Measurements from ENCODE around the gene RELT. TPM values are rescaled to one million over a fixed set of nuclear protein-coding genes. Genes with fewer than 3 reads are reported as not detected.

The RELT gene
- total and polyA plus RNA-seq, 8 donors, result 1.2 to 18.7 (median 1.9) TPM; not detected in 2

DNA sequence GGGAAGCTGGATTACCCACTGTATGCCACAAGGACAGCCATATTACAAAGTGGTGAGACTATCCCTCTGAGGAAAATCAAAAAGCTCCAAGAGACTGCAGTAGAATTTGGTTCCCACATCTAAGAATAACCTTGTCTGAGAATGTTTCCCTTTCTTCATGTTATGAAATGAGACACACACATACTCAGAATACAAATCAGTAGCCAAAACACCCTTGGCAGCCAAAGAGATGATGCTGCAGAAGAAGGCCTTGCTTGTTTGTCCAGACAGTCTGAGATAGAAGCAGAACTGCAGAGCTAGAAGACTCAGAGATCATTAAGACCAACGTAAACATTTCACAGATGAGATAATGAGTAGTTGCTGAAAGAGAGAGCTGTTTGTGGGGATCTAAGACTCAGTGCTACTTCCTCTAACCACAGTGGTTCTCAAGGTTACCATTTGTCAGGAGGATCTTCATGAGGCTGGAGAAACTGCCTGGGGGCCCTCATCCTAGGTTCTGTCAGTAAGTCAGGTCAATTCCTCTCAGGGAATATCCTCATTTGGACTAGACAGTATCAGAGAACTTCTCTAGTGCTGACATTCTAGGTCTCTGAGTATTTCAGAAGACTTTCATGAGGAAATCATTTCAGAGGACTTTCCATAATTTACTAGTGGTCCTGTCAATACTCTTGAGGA lies 38.9 kb downstream of the RELT start:
- WGBS, 5 donors, result 50 to 68% (median 67%) methylated on average over 1 of the region's 1 CpG
- Histone ChIP-seq H3K27me3 (no peaks in the 10 kb centered on the region), H3K27ac (peak overlapping the region in 1 of 5 donors; percentile 34), H3K4me1 (peaks cover 0 to 16% (median 10%) of the 10 kb centered on the region in 4 donors), H3K36me3 (peaks cover 0 to 43% (median 30%) of the 10 kb centered on the region in 4 donors), H3K4me3 (no peak overlapping the region), H3K9me3 (no peaks in the 10 kb centered on the region)
- DNase-seq, result no peak
- TF ChIP-seq POLR2A (IDR thresholded peaks at IDR 0.05) (no peak), EP300 (IDR thresholded peaks at IDR 0.05) (no peak), CTCF (IDR thresholded peaks at IDR 0.05) (no peak), POLR2AphosphoS5 (IDR thresholded peaks at IDR 0.05) (no peak)
- intact Hi-C loops (cut with DNase I; ENCODE audit: low total_unique reads), result no loop called here

GRCh38 chr11:73415854-73416615 lies 39.8 kb downstream of the RELT start:
- H3K4me1 ChIP-seq, result peaks cover 0 to 16% (median 10%) of the 10 kb centered on the region in 4 donors
- H3K9me3 ChIP-seq, result no peaks in the 10 kb centered on the region
- intact Hi-C loops (cut with DNase I; ENCODE audit: low total_unique reads), result no loop called here
- no peaks in the 10 kb centered on the region for H3K27me3 ChIP-seq
- H3K27ac ChIP-seq, result peak overlapping the region in 1 of 5 donors; percentile 34
- no peak for DNase-seq
- no peak overlapping the region for H3K4me3 ChIP-seq
- no peak for TF ChIP-seq POLR2A (IDR thresholded peaks at IDR 0.05)
- TF ChIP-seq EP300 (IDR thresholded peaks at IDR 0.05), result no peak
- TF ChIP-seq POLR2AphosphoS5 (IDR thresholded peaks at IDR 0.05), result no peak
- TF ChIP-seq CTCF (IDR thresholded peaks at IDR 0.05), result no peak
- WGBS, 5 donors, result 81 to 91% (median 88%) methylated on average over 4 of the region's 4 CpGs
- peaks cover 0 to 34% (median 23%) of the 10 kb centered on the region in 4 donors for H3K36me3 ChIP-seq

DNA sequence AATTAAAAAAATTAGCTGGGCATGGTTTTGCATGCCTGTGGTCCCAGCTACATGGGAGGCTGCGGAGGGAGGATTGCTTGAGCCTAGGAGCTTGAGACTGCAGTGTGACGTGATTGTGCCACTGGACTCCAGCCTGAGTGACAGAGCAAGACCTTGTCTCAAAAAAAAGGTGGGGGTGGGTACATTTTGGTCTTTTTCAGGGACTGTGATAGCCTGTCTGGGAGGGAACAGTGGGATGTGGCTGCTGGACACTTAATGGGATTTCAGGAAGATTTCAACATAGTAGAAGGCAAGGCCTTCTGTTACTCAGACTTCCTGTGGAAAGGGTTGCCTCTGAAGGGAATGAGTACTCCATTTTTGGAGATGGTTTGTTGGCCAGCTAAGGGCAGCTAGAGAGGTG lies 40.6 kb downstream of the RELT start:
- Histone ChIP-seq H3K9me3 (no peaks in the 10 kb centered on the region), H3K36me3 (peaks cover 0 to 27% (median 20%) of the 10 kb centered on the region in 4 donors), H3K4me3 (no peak overlapping the region), H3K27ac (no peak overlapping the region), H3K4me1 (peaks cover 0 to 16% (median 10%) of the 10 kb centered on the region in 4 donors), H3K27me3 (no peaks in the 10 kb centered on the region)
- 95 to 100% (median 98%) methylated on average over 2 of the region's 2 CpGs for WGBS, 5 donors
- TF ChIP-seq POLR2AphosphoS5 (IDR thresholded peaks at IDR 0.05) (no peak), EP300 (IDR thresholded peaks at IDR 0.05) (no peak), CTCF (IDR thresholded peaks at IDR 0.05) (no peak), POLR2A (IDR thresholded peaks at IDR 0.05) (no peak)
- no peak for DNase-seq
- intact Hi-C loops (cut with DNase I; ENCODE audit: low total_unique reads), result no loop called here

GRCh38 chr11:73420136-73420535 lies 43.9 kb downstream of the RELT start:
- Histone ChIP-seq H3K27me3 (no peaks in the 10 kb centered on the region), H3K36me3 (peaks cover 0 to 27% (median 20%) of the 10 kb centered on the region in 4 donors), H3K9me3 (no peaks in the 10 kb centered on the region), H3K27ac (no peak overlapping the region), H3K4me1 (peaks cover 0 to 10% (median 8%) of the 10 kb centered on the region in 4 donors), H3K4me3 (no peak overlapping the region)
- intact Hi-C loops (cut with DNase I; ENCODE audit: low total_unique reads), result no loop called here
- no peak for TF ChIP-seq EP300 (IDR thresholded peaks at IDR 0.05)
- no peak for TF ChIP-seq CTCF (IDR thresholded peaks at IDR 0.05)
- TF ChIP-seq POLR2AphosphoS5 (IDR thresholded peaks at IDR 0.05), result no peak
- no peak for TF ChIP-seq POLR2A (IDR thresholded peaks at IDR 0.05)
- no peak for DNase-seq
